K562 (cell line): ENCODE data around the gene CTDSPL. TPM values are rescaled to one million over a fixed set of nuclear protein-coding genes. Genes with fewer than 3 reads are reported as not detected.

Experiments
- BHLHE40 ChIP-seq: IDR thresholded peaks from 2 replicates; pipeline ENCODE4 v1.6.1; 2011; ENCODE audit warnings: low read length, improper control_type of control experiment
- CEBPG ChIP-seq, 3 experiments: fragments of 200-800 bp in 1 of 3; sonication (Bioruptor generic) in 1 of 3; sonication (generic) in 1 of 3; formaldehyde crosslinking in 1 of 3; IDR thresholded peaks in 2 of 3; conservative IDR thresholded peaks in 1 of 3; 2 replicates each; pipeline versions ENCODE4 v1.6.1 to v1.8.0; 2016 to 2022; ENCODE audit warnings: missing compliant biosample characterization in 2 of 3, missing genetic modification characterization in 2 of 3, mild to moderate bottlenecking in 1 of 3, missing genetic modification reagents in 1 of 3
- ELK1 ChIP-seq: sonication (generic); formaldehyde crosslinking; IDR thresholded peaks from 2 replicates; pipeline ENCODE4 v1.8.1; 2022; ENCODE audit warnings: missing genetic modification reagents
- GTF3C2 ChIP-seq: IDR thresholded peaks from 3 replicates; pipeline ENCODE4 v1.6.1; 2011; ENCODE audit warnings: borderline replicate concordance, mild to moderate bottlenecking, moderate library complexity; ENCODE audit not compliant: insufficient read length; ENCODE audit errors: extremely low read depth
- KDM5B ChIP-seq: fragments of 200-600 bp; sonication (generic); IDR thresholded peaks from 2 replicates; pipeline ENCODE4 v1.6.1; 2012; ENCODE audit warnings: low read depth, mild to moderate bottlenecking, moderate library complexity, low read length, control low read depth, inconsistent platforms; ENCODE audit not compliant: insufficient replicate concordance
- LEF1 ChIP-seq: fragments of 450-650 bp; IDR thresholded peaks from 2 replicates; pipeline ENCODE4 v1.6.1; 2016; ENCODE audit warnings: mild to moderate bottlenecking
- MED1 ChIP-seq: sonication (generic); formaldehyde crosslinking; IDR thresholded peaks from 2 replicates; pipeline ENCODE4 v1.8.1; 2023; ENCODE audit warnings: missing genetic modification reagents, borderline replicate concordance
- MYNN ChIP-seq, 2 experiments: sonication (generic); formaldehyde crosslinking in 1 of 2; IDR thresholded peaks; 2 replicates each; pipeline versions ENCODE4 v1.5.0 to v1.6.1; 2016 to 2020; ENCODE audit warnings: antibody characterized with exemption in 1 of 2, missing genetic modification reagents in 1 of 2
- NFXL1 ChIP-seq: fragments of 450-650 bp; formaldehyde crosslinking; IDR thresholded peaks from 2 replicates; pipeline ENCODE4 v1.4.0; 2021; ENCODE audit warnings: mild to moderate bottlenecking
- NR2C1 ChIP-seq, 2 experiments: fragments of 450-650 bp; IDR thresholded peaks; 2 replicates each; pipeline ENCODE4 v1.6.1; 2017; ENCODE audit warnings: mild to moderate bottlenecking in 2 of 2, antibody characterized with exemption in 1 of 2, inconsistent platforms in 1 of 2, missing compliant biosample characterization in 1 of 2, missing genetic modification characterization in 1 of 2
- NR2F6 ChIP-seq: fragments of 450-650 bp; formaldehyde crosslinking; IDR thresholded peaks from 2 replicates; pipeline ENCODE4 v1.4.0; 2020; ENCODE audit warnings: mild to moderate bottlenecking
- POLR2AphosphoS5 ChIP-seq: IDR thresholded peaks from 2 replicates; pipeline ENCODE4 v1.6.1; 2011; ENCODE audit warnings: mild to moderate bottlenecking, low read depth, low read length, moderate library complexity; ENCODE audit not compliant: control insufficient read depth, insufficient read depth
- PPARD ChIP-seq: fragments of 250-450 bp; sonication (Bioruptor Pico); IDR thresholded peaks from 2 replicates; pipeline ENCODE4 v1.8.0; 2022; ENCODE audit warnings: inconsistent platforms, mild to moderate bottlenecking, moderate library complexity
- SMAD1 ChIP-seq: fragments of 150-350 bp; IDR thresholded peaks from 2 replicates; pipeline ENCODE4 v1.6.1; 2014; ENCODE audit warnings: low read length, low read depth; ENCODE audit not compliant: partially characterized antibody
- TSHZ1 ChIP-seq: fragments of 250-450 bp; sonication (Bioruptor Pico); IDR thresholded peaks from 2 replicates; pipeline ENCODE4 v1.4.0; 2020; ENCODE audit warnings: mild to moderate bottlenecking, moderate library complexity
- ZNF444 ChIP-seq: fragments of 250-450 bp; sonication (Bioruptor Pico); IDR thresholded peaks from 2 replicates; pipeline ENCODE4 v1.4.0; 2020; ENCODE audit warnings: mild to moderate bottlenecking, moderate library complexity
- polyA plus RNA-seq, 8 experiments: library from polyadenylated mRNA; depleted of rRNA in 4 of 8; stranded (reverse) in 5 of 8; unstranded in 3 of 8; fragments of >200 nt; fragmentation: Nextera tagmentation in 2 of 8; fragmentation: Illumina TruSeq in 1 of 8; extraction: Ambion mirVana in 2 of 8; extraction: Trizol in 1 of 8; gene quantifications; 2 replicates each; pipeline versions ENCODE4 v1.2.1 to v1.2.3, GENCODE V29; 2011 to 2014; ENCODE audit warnings: inconsistent platforms in 1 of 8, missing spikeins in 1 of 8
- total RNA-seq, 7 experiments: library from RNA; depleted of rRNA in 6 of 7; stranded (reverse); fragments of >200 nt in 6 of 7; fragmentation: Illumina TruSeq in 2 of 7; extraction: Trizol in 2 of 7; gene quantifications; 2 replicates each; pipeline versions ENCODE4 v1.2.1 to v1.2.3, GENCODE V29; 2011 to 2021; ENCODE audit warnings: low replicate concordance in 1 of 7

CTDSPL gene
- total and polyA plus RNA-seq, 9 of the 15 experiments (the other 6 are each of a cell fraction or from before 2014, with no cell fraction given), result 5.1 to 19.3 (median 11.3) TPM

- TF ChIP-seq ELK1 (CRISPR knock-in tag) (no peak), MYNN (IDR thresholded peaks at IDR 0.05) (0 out of 2 replicates have a peak, but pooled peaks have one; percentile 20), MYNN (CRISPR knock-in tag; IDR thresholded peaks at IDR 0.05) (no peak), CEBPG (CRISPR knock-in tag; IDR thresholded peaks at IDR 0.05) (0 out of 2 replicates have a peak, but pooled peaks have one; percentile 10), CEBPG (tag; conservative IDR thresholded peaks at IDR 0.05 in 1 of 2, IDR thresholded peaks at IDR 0.05 in 1 of 2) (no peak), ZNF444 (CRISPR knock-in tag) (no peak), NFXL1 (no peak), PPARD (CRISPR knock-in tag) (no peak), TSHZ1 (CRISPR knock-in tag) (no peak), MED1 (CRISPR knock-in tag) (no peak), NR2C1 (IDR thresholded peaks at IDR 0.05) (no peak), NR2C1 (tag; IDR thresholded peaks at IDR 0.05) (no peak), KDM5B (no peak), LEF1 (no peak), POLR2AphosphoS5 (no peak), GTF3C2 (no peak), BHLHE40 (no peak), SMAD1 (no peak), NR2F6 (CRISPR knock-in tag) (no peak)
Measured at GRCh38 chr3:37987751-37988179, 126.1 kb downstream of the CTDSPL start (continued).
